Spleen (tissue), 11 donors: ENCODE results near the gene PLCD1. TPM values are rescaled to one million over a fixed set of nuclear protein-coding genes. Genes with fewer than 3 reads are reported as not detected.

Experiments used
- DNase-seq: peaks from one replicate; pipeline ENCODE4 v3.0.0-alpha.2; 2020
- H3K27ac ChIP-seq, 8 donors: fragments of 200-600 bp; sonication (generic) in 7 of 8; 1 replicate in 4 of 8; 2 replicates in 4 of 8; pipeline versions ENCODE4 v1.5.0 to v1.8.0; 2016 to 2021; ENCODE audit warnings: inconsistent platforms in 4 of 8, mild to moderate bottlenecking in 4 of 8, moderate library complexity in 1 of 8
- H3K27me3 ChIP-seq, 7 donors: fragments of 200-600 bp; sonication (generic) in 6 of 7; replicated peaks in 1 of 7; 1 replicate in 4 of 7; 2 replicates in 3 of 7; pipeline versions ENCODE4 v1.5.0 to v1.8.0; 2016 to 2021; ENCODE audit warnings: inconsistent platforms in 3 of 7, mild to moderate bottlenecking in 1 of 7
- H3K36me3 ChIP-seq, 6 donors: fragments of 200-600 bp; sonication (generic) in 5 of 6; 1 replicate in 4 of 6; 2 replicates in 2 of 6; pipeline versions ENCODE4 v1.5.0 to v1.8.0; 2016 to 2021; ENCODE audit warnings: inconsistent platforms in 2 of 6
- H3K4me1 ChIP-seq, 6 donors: fragments of 200-600 bp; sonication (generic) in 5 of 6; 1 replicate in 3 of 6; 2 replicates in 3 of 6; pipeline versions ENCODE4 v1.5.0 to v1.8.0; 2016 to 2021; ENCODE audit warnings: inconsistent platforms in 3 of 6
- H3K4me3 ChIP-seq, 8 donors: fragments of 200-600 bp; sonication (generic) in 7 of 8; 1 replicate in 4 of 8; 2 replicates in 4 of 8; pipeline versions ENCODE4 v1.5.0 to v1.8.0; 2016 to 2021; ENCODE audit warnings: inconsistent platforms in 4 of 8, mild to moderate bottlenecking in 4 of 8, moderate library complexity in 2 of 8
- H3K9me3 ChIP-seq, 8 donors: fragments of 200-600 bp; sonication (generic) in 7 of 8; 1 replicate in 4 of 8; 2 replicates in 4 of 8; pipeline versions ENCODE4 v1.5.0 to v1.8.0; 2016 to 2021; ENCODE audit warnings: inconsistent platforms in 4 of 8
- CTCF ChIP-seq, 11 experiments: fragments of 200-600 bp in 7 of 11; fragments of 450-650 bp in 4 of 11; sonication (generic) in 4 of 11; IDR thresholded peaks in 8 of 11; conservative IDR thresholded peaks in 3 of 11; 1 replicate in 7 of 11; 2 replicates in 4 of 11; pipeline versions ENCODE4 v1.4.0 to v1.8.0; 2016 to 2021; ENCODE audit warnings: antibody characterized with exemption in 11 of 11, inconsistent platforms in 4 of 11, mild to moderate bottlenecking in 1 of 11
- POLR2A ChIP-seq, 3 donors: fragments of 450-650 bp; IDR thresholded peaks; one replicate each; pipeline ENCODE4 v1.5.1; 2017; ENCODE audit warnings: antibody characterized with exemption in 3 of 3, mild to moderate bottlenecking in 1 of 3
- POLR2AphosphoS5 ChIP-seq, 3 donors: sonication (generic); formaldehyde crosslinking; IDR thresholded peaks; one replicate each; pipeline ENCODE4 v1.5.1; 2017; ENCODE audit warnings: antibody characterized with exemption in 3 of 3
- WGBS, 5 donors: extraction: QIAGEN DNeasy Blood & Tissue Kit in 3 of 5; methylation state at CpG; one replicate each; pipeline versions ENCODE4 v1.1.5 to v1.1.7; 2013 to 2018; 5-methylcytosine and 5-hydroxymethylcytosine counted together
- intact Hi-C: fragments of 100-400 bp; cut with DNase I; formaldehyde crosslinking; loops from one replicate; pipeline ENCODE4 v1.15.0; 2023; ENCODE audit warnings: low total_unique reads
- polyA plus RNA-seq, 3 donors: library from polyadenylated mRNA; stranded (reverse); fragments of 200-250 nt; gene quantifications; one replicate each; pipeline ENCODE4 v1.2.1, GENCODE V29; 2013
- total RNA-seq, 7 donors: library from RNA; depleted of rRNA in 3 of 7; stranded (reverse); fragments of >200 nt in 3 of 7; fragmentation: NEBNext Ultra II Directional in 4 of 7; extraction: Animal tissue kit (Norgen Biotek cat#: 25700) in 4 of 7; gene quantifications; one replicate each; pipeline versions ENCODE4 v1.1.0 to v1.2.1, GENCODE V29; 2016 to 2021
- donor health status: healthy with polysubstance abuse.
- donor health status: DM: no; HTN: no; CAD: no; lungs with moderate emphysema.
- donor health status: DM: no; HTN: no; CAD: no.
- donor health status: Bipolar disorder and iron deficiency.
- donor health status: healthy.
- donor health status: DM: no; HTN: no; CAD: no.
- donor health status: DM: yes; HTN: yes; CAD: no.

The PLCD1 gene
- total and polyA plus RNA-seq, 10 donors: 11.8 to 24.0 (median 18.8) TPM

- TF ChIP-seq POLR2AphosphoS5 (IDR thresholded peaks at IDR 0.05): peak in 2 of 3 donors; percentile 20 to 39
- peak in 10 of 11 experiments; percentile 27 to 75 (median 60) for TF ChIP-seq CTCF (IDR thresholded peaks at IDR 0.05 in 8 of 11, conservative IDR thresholded peaks at IDR 0.05 in 3 of 11)
- no peak for TF ChIP-seq POLR2A (IDR thresholded peaks at IDR 0.05)
- H3K4me3 ChIP-seq: no peak overlapping the region
- peak; percentile 83 for DNase-seq
- peaks cover 0 to 25% (median 9%) of the 10 kb centered on the region in 6 donors for H3K4me1 ChIP-seq
- H3K27me3 ChIP-seq: no peaks in the 10 kb centered on the region
- H3K27ac ChIP-seq: peak overlapping the region in 2 of 8 donors; percentile 10 to 54
- intact Hi-C loops: no loop called here
- WGBS, 5 donors: 82 to 92% (median 86%) methylated on average over 14 of the region's 14 CpGs
- peaks cover 0 to 95% (median 54%) of the 10 kb centered on the region in 6 donors for H3K36me3 ChIP-seq
- no peaks in the 10 kb centered on the region for H3K9me3 ChIP-seq
Observed at GRCh38 chr3:38004415-38005075, 24.9 kb downstream of the PLCD1 start.

- WGBS, 5 donors: 83 to 95% (median 86%) methylated on average over 8 to 11 of the region's 11 CpGs
- H3K4me3 ChIP-seq: no peak overlapping the region
- H3K36me3 ChIP-seq: peaks cover 0 to 90% (median 53%) of the 10 kb centered on the region in 6 donors
- intact Hi-C loops: no loop called here
- no peak for TF ChIP-seq CTCF (IDR thresholded peaks at IDR 0.05 in 8 of 11, conservative IDR thresholded peaks at IDR 0.05 in 3 of 11)
- peak in 2 of 3 donors; percentile 3 to 34 for TF ChIP-seq POLR2AphosphoS5 (IDR thresholded peaks at IDR 0.05)
- H3K4me1 ChIP-seq: peaks cover 0 to 30% (median 13%) of the 10 kb centered on the region in 6 donors
- no peaks in the 10 kb centered on the region for H3K9me3 ChIP-seq
- no peaks in the 10 kb centered on the region for H3K27me3 ChIP-seq
- peak; percentile 77 for DNase-seq
- H3K27ac ChIP-seq: peak overlapping the region in 2 of 8 donors; percentile 10 to 54
Observed at GRCh38 chr3:38003817-38004414, 25.5 kb downstream of the PLCD1 start.

- Histone ChIP-seq H3K4me3 (no peak overlapping the region), H3K4me1 (peaks cover 1 to 34% (median 17%) of the 10 kb centered on the region in 6 donors), H3K36me3 (peaks cover 0 to 85% (median 49%) of the 10 kb centered on the region in 6 donors), H3K9me3 (no peaks in the 10 kb centered on the region), H3K27me3 (no peaks in the 10 kb centered on the region), H3K27ac (peak overlapping the region in 2 of 8 donors; percentile 10 to 54)
- DNase-seq: peak; percentile 90
- WGBS, 5 donors: 48 to 68% (median 53%) methylated on average over 6 to 7 of the region's 7 CpGs
- TF ChIP-seq POLR2A (IDR thresholded peaks at IDR 0.05): no peak
- peak; percentile 69 to 92 (median 85) for TF ChIP-seq CTCF (IDR thresholded peaks at IDR 0.05 in 8 of 11, conservative IDR thresholded peaks at IDR 0.05 in 3 of 11)
- intact Hi-C loops: no loop called here
Observed at GRCh38 chr3:38003371-38003816, 26.0 kb downstream of the PLCD1 start.

GRCh38 chr3:38002940-38003339, 26.5 kb downstream of the PLCD1 start:
- Histone ChIP-seq H3K9me3 (no peaks in the 10 kb centered on the region), H3K27ac (peak overlapping the region in 2 of 8 donors; percentile 10 to 54), H3K4me1 (peaks cover 6 to 39% (median 21%) of the 10 kb centered on the region in 6 donors), H3K4me3 (no peak overlapping the region), H3K36me3 (peaks cover 0 to 80% (median 44%) of the 10 kb centered on the region in 6 donors), H3K27me3 (no peaks in the 10 kb centered on the region)
- intact Hi-C loops: no loop called here
- 80 to 88% (median 84%) methylated on average over 6 to 9 of the region's 9 CpGs for WGBS, 5 donors
- TF ChIP-seq POLR2AphosphoS5 (IDR thresholded peaks at IDR 0.05): no peak
- TF ChIP-seq CTCF (IDR thresholded peaks at IDR 0.05 in 8 of 11, conservative IDR thresholded peaks at IDR 0.05 in 3 of 11): no peak
- no peak for TF ChIP-seq POLR2A (IDR thresholded peaks at IDR 0.05)
- DNase-seq: peak; percentile 73
